Measurements from ENCODE around the gene PNKP.

DNA sequence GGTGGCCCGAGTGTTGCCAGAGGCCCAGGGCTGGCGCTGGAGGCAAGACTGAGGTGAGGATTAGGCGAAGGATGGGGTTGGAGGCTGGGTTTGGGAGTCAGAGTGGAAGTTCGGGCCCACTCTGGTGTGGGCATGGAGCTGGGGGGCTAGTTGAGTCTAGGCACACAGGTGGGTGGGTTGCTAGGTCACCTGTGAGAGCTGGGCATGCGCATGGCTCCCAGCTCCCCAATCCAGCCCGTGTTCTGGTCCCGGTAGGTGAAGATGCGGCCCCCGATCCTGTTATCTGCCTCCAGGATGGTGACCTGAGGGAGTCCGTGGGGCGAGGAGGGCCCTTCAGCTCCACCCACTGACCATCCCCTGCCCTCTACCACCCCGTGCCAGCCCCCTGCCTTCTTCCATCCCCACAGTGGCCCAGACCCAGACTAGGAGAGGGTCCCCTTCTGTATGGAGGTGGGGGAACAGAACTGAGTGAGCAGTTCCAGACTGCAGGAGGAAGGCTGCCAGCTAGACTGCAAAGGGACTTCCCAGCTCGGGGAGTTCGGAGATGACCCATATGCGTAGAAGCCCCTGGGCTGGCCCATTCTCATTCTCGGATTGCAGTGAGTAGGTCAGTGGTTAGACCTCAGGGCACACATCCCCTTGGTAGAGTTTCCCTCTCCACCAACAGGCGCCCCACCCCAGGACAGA is 27.6 kb upstream of the PNKP start:
- TF ChIP-seq, protein P1, sequence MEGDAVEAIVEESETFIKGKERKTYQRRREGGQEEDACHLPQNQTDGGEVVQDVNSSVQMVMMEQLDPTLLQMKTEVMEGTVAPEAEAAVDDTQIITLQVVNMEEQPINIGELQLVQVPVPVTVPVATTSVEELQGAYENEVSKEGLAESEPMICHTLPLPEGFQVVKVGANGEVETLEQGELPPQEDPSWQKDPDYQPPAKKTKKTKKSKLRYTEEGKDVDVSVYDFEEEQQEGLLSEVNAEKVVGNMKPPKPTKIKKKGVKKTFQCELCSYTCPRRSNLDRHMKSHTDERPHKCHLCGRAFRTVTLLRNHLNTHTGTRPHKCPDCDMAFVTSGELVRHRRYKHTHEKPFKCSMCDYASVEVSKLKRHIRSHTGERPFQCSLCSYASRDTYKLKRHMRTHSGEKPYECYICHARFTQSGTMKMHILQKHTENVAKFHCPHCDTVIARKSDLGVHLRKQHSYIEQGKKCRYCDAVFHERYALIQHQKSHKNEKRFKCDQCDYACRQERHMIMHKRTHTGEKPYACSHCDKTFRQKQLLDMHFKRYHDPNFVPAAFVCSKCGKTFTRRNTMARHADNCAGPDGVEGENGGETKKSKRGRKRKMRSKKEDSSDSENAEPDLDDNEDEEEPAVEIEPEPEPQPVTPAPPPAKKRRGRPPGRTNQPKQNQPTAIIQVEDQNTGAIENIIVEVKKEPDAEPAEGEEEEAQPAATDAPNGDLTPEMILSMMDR (conservative IDR thresholded peaks at IDR 0.05; ENCODE audit: low read depth, low read length): no peak
- TF ChIP-seq EZH2 (IDR thresholded peaks at IDR 0.05; ENCODE audit: borderline replicate concordance, low read depth, low read length, poor library complexity, severe bottlenecking): no peak
